ENCODE data around the gene TXNDC17.
A peak's percentile ranks its signal among the peaks of the same experiment; 100 is the strongest.
"Not testable (repeated sequence)": the region's sequence is repeated elsewhere in the genome, so short reads cannot be mapped to it uniquely, and the experiment has no call there.

Gene TXNDC17

GRCh38 chr17:6640536-6641246 lies at the start of gene TXNDC17, which contains the start of gene KIAA0753:
Gene TXNDC17 (plus strand): TSS chr17:6641060. CDS start chr17:6641083, 23 bp downstream.
Gene KIAA0753 (minus strand): TSS chr17:6640711. CDS start chr17:6635103, 5,608 bp downstream.
- peak; percentile 79 for DNase-seq

- DNase-seq: no peak
These were observed 49.2 kb upstream of the TXNDC17 start for GRCh38 chr17:6591599-6592158.

- no peak for DNase-seq
These were observed 48.7 kb upstream of the TXNDC17 start for GRCh38 chr17:6592173-6592572.

- DNase-seq: not testable (repeated sequence)
These were observed 47.5 kb upstream of the TXNDC17 start for GRCh38 chr17:6593371-6593770.

GRCh38 chr17:6596081-6596480 lies 44.8 kb upstream of the TXNDC17 start:
- DNase-seq: no peak

GRCh38 chr17:6596511-6596910 lies 44.3 kb upstream of the TXNDC17 start:
- no peak for DNase-seq

- no peak for DNase-seq
These were observed 43.9 kb upstream of the TXNDC17 start for GRCh38 chr17:6596941-6597340.

GRCh38 chr17:6597727-6598126 lies 43.1 kb upstream of the TXNDC17 start:
- DNase-seq: no peak

- no peak for DNase-seq
These were observed 41.5 kb upstream of the TXNDC17 start for GRCh38 chr17:6599364-6599763.

GRCh38 chr17:6602141-6602540 lies 38.7 kb upstream of the TXNDC17 start:
- no peak for DNase-seq

GRCh38 chr17:6603744-6604325 lies 37.0 kb upstream of the TXNDC17 start:
- DNase-seq: no peak

GRCh38 chr17:6605142-6605541 lies 35.7 kb upstream of the TXNDC17 start:
- no peak for DNase-seq

- no peak for DNase-seq
These were observed 32.5 kb upstream of the TXNDC17 start for GRCh38 chr17:6608321-6608720.

- no peak for DNase-seq
These were observed 30.8 kb upstream of the TXNDC17 start for GRCh38 chr17:6610011-6610410.

- no peak for DNase-seq
These were observed 29.6 kb upstream of the TXNDC17 start for GRCh38 chr17:6611231-6611630.

- no peak for DNase-seq
These were observed 16.9 kb upstream of the TXNDC17 start for GRCh38 chr17:6623941-6624340.

GRCh38 chr17:6626616-6627015 lies 14.2 kb upstream of the TXNDC17 start:
- DNase-seq: no peak

GRCh38 chr17:6627019-6627418 lies 13.8 kb upstream of the TXNDC17 start:
- DNase-seq: no peak

- DNase-seq: no peak
These were observed 10.5 kb upstream of the TXNDC17 start for GRCh38 chr17:6630390-6630789.

- no peak for DNase-seq
These were observed 8.3 kb upstream of the TXNDC17 start for GRCh38 chr17:6632530-6632929.

- no peak for DNase-seq
These were observed 7.6 kb upstream of the TXNDC17 start for GRCh38 chr17:6633263-6633662.

GRCh38 chr17:6636105-6636504 lies 4.8 kb upstream of the TXNDC17 start:
- DNase-seq: no peak

- DNase-seq: no peak
These were observed 4.0 kb upstream of the TXNDC17 start for GRCh38 chr17:6636616-6637457.

Data from NCI-H2171 (cell line).